HG02852 (cell line): ENCODE data around the gene BEST1.

Experiments
- ATAC-seq: cut with Tn5 transposase; IDR thresholded peaks from one replicate; pipeline ENCODE4 v1.9.1; 2021; ENCODE audit warnings: mild to moderate bottlenecking, moderate library complexity; ENCODE audit not compliant: unreplicated experiment

BEST1 gene

DNA sequence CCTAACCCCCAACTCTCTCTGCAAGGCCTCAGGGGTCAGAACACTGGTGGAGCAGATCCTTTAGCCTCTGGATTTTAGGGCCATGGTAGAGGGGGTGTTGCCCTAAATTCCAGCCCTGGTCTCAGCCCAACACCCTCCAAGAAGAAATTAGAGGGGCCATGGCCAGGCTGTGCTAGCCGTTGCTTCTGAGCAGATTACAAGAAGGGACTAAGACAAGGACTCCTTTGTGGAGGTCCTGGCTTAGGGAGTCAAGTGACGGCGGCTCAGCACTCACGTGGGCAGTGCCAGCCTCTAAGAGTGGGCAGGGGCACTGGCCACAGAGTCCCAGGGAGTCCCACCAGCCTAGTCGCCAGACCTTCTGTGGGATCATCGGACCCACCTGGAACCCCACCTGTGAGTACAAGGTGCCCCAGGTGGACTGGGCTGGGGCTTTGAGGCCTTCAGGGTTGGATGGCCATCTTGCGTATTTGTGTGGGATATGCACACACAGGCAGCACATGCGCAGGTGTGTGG is at the start of gene BEST1:
Gene BEST1, plus strand, starts transcription at position 317 of the 513 bp plus-strand sequence. CDS start 1,456 bp downstream, outside the sequence.
- ATAC-seq: no peak

DNA sequence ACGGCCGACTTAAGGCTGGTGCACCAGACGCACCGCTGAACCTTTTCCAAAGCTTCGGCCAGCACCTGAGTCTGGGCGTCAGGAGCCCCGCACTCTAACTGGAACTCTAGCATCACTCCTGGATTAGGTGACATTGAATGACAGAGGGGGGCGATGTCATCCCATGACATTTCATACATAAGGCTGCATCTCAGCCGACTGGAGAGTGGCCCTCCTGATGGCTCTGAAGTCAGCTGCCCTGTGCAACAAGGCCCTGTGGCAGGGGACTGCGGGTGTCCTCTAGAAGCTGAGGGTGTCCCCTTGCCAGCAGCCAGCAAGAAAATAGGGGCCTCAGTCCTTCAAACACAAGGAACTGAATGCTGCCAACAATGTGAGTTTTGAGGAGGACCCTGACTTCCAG is 48.8 kb upstream of the BEST1 start:
- no peak for ATAC-seq

DNA sequence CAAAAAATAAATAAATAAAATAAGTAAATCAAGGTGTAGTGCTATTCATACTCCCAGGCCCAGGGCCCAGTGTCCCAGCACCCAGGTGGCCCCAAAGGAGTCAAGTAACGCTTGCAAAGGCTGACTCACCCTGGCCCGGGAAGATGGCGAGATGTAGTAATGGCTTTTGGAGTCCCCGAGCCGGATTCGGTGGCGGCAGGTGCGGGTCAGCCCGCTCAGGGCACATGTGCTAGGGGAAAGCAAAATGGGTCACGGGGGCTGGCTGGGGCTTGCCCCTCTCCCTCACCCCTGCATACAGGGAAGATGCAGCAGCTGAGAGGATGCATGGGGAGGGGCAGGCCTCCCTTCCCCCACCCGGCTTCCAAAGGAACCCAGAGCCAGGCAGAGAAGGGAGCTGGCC is 47.8 kb upstream of the BEST1 start:
- ATAC-seq: no peak

DNA sequence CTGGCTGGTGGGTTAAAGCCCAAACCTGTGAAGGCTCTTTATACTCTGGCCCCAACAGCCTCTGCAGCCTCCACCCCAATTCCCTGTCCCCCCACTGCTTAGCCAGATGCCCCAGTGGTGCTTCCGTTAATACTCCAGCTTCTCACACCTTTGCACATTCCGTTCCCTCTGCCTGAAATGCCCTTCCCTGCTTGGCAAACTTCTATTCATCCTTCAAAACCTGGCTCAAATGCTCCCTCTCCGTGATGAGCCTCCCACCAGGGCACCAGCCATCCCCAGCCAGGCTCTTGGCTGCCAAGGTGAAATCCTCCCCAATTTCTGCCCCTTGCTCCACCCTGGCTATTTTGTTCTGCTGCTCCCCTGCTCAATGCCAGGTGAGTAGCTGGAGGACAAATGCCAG is 46.3 kb upstream of the BEST1 start:
- no peak for ATAC-seq

DNA sequence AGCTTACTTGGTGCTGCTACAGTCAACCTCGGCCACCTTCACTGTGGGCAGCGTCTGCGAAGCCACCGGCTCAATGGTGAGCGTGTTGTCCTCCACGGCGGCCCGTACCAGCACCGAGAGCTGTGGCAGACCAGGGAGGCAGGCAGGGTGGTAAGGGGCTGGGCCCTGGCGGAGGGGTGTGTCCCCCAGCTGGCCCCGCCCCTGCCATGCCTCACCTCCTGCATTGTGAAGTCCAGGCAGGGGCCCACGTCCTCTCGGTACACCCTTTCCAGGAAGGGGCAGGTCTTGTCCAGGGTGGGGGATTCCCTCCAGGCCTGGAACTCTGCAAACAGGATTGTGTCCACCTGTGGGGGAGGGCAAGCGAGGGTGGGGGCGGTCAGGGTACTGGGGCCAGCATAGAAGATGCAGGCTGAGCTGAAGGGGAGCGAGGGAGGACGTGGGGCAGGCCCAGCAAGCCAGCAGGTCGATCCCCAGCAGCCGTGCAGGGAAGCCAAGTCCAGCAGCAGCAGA is 45.6 kb upstream of the BEST1 start:
- no peak for ATAC-seq

GRCh38 chr11:61905067-61905696 is 45.0 kb upstream of the BEST1 start:
- no peak for ATAC-seq

DNA sequence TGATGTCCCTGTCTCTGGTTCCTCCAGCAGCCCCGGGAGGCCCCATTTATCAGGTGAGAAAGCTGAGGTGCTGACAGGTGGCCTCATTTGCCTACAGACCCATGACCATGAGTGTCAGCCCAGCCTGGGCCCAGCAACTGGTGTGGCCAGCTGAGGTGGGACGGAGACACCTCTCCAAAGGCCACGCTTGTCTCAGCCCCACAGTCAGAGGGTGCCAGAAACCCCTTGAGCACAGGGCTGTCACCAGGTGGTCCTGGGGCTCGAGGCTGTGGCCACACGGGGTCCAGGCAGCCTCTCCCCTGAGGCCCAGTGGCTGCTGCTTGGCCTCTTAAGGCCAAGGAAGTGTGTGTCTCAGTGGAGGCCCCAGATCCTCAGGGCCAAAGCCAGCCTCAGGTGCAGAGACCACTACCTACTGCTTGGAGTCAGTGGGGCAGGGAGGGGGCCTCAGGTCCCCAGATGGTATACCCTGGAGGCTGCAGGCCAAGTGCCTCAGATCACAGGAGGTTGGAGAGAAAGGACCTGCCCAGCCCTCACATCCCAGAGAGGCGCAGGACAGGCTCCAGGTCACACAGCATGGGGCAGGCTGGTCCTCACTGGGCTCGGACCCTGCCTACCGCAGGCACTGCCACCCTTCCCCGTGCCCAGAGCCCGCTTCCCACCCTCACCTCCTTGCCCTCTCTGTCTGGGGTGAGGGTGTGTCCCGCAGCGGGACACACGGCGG is 44.2 kb upstream of the BEST1 start:
- no peak for ATAC-seq

DNA sequence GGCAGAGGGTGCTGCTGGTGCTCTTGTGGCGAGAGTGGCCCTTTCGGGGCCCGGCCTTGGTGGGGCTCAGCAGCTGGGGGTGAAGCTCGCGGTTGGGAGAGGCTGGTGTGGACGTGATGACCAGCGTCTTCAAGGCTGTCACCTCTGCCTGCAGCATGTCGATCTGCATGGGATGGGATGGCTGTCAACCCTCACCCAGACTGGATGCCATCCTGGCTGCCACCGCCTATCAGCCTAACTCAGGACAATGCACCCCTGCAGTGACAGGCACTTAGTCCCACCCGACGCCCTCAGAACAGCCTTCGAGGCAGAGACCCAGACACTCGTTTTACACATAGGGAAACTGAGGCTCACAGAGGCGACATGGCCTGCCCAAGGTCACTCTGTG is 43.6 kb upstream of the BEST1 start:
- no peak for ATAC-seq

DNA sequence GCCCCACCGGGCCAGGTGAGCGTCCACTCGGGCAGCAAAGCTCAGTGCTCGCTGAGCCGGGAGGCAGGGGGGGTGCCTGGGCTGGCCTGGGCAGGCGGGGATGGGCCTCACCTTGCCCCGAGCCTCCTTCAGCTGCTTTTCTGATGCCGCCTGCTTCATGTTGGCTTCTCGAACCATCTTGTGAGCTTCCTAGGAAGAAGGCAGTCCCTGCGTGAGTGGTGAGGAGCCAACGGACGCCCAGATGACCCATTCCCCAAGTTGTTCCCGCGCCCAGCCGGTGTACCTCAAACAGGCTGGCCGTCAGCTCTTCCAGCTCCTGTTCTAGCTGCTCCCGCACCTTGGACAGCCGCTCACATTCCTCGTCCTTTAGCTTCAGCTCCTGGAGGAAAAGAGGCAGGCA is 42.9 kb upstream of the BEST1 start:
- ATAC-seq: no peak

DNA sequence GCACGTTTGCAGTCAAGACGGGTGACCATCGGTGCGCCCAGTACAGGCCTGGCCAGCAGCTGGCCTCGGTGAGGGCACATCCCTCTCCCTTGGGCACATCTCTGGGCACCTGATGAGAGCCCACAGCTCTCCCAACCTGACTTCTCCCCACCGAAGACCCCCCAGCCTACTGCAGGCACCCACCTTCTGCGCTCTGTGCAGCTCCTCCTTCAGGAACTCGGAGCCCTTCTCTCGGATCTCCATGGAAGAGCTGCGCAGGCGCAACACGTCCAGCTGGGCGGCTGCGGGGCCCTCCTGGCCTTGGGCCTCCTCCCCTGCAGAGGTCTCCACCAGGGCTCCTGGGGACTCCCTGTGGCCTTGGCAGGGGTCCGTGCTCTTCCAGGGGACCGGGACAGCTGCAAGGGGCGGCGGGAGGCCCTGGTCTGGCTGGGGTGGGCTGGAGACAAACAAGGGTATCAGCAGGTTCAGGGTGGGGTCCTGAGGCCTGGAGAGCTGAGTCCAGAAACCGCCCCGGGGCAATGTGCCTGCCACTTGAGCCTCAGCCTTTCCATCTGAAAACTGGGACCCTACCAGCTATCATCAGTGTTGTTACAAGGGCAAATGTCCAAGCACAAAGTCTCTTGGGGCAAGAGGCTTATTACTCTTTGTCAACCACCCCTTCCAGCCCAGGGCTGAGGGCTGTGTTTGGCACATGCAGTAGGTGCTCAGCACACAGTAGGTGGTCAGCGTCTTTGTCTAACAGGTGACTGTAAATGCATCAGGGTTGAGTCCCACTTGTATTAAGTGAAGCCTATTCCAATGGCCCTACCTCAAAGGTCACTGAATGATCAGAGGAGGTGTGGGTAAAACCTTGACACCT is 42.1 kb upstream of the BEST1 start:
- ATAC-seq: no peak

- no peak for ATAC-seq
These were observed 41.3 kb upstream of the BEST1 start for GRCh38 chr11:61908730-61909316.

GRCh38 chr11:61910187-61911127 is 39.7 kb upstream of the BEST1 start:
- no peak for ATAC-seq

DNA sequence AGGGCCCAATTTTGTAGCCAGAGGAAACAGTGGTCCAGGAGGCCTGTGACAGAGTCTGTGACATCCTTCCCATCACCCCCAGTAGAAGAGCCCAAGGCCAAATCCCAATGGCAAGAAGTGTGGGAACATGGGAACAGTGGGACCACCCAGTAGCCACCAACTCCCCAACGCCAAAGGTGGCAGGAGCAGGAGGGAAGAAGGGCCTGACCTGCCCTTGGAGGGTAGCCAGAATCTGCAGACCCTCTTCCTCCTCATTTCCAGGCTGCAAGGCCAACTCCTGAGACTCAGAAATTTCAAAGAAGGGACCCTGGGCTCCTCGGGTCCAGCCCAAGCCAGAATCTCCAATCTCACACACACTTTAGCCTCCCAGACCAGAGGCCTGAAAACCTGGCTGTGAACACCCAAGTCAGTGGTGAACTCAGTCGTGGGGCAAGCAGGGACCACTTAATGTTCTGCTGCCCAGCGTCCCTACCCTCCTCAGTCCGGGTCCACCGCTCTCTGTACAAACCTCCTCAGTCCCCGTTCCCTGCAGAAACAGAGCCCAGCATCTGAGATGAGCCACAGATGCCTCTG is 38.9 kb upstream of the BEST1 start:
- ATAC-seq: no peak

DNA sequence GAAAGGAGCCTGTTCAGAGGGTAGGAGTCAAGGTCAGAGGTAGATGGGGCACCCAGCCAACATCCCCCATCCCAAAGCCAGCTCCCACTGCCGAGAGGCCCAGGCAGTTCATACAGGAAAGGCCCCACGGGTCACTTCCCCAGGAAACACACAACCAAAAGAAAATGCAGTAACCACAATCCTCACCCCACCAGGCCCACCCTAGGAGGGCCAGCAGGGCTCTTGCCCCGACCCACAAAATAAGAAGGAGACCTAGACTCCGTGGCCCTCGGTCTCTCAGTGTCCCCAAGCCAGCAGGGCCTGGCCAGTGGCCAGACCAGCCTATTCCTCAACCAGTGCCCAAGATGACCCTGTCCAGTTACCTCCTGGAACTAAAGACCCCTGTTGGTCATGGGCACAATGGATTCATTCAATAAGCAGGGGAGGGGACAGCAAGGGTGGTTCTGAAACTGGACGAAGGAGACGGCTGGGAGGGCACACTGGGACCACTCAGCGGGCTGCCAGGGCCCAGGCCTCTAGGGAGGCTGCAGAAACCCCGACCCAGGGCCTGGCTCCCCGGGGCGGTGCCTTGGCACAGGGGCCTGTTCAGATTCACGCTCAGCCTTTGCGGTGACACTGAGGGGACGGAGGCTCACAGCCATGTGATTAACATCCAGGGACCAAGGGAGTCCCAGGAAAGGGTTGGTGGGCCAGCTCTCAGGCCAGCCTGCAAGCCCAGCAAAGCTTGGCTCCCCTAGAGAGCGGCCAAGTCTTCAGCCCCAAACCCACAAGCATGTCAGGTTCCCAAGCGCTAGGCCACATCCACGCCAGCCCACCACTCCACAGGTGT is 38.2 kb upstream of the BEST1 start:
- no peak for ATAC-seq

GRCh38 chr11:61912530-61912898 is 37.6 kb upstream of the BEST1 start:
- no peak for ATAC-seq

DNA sequence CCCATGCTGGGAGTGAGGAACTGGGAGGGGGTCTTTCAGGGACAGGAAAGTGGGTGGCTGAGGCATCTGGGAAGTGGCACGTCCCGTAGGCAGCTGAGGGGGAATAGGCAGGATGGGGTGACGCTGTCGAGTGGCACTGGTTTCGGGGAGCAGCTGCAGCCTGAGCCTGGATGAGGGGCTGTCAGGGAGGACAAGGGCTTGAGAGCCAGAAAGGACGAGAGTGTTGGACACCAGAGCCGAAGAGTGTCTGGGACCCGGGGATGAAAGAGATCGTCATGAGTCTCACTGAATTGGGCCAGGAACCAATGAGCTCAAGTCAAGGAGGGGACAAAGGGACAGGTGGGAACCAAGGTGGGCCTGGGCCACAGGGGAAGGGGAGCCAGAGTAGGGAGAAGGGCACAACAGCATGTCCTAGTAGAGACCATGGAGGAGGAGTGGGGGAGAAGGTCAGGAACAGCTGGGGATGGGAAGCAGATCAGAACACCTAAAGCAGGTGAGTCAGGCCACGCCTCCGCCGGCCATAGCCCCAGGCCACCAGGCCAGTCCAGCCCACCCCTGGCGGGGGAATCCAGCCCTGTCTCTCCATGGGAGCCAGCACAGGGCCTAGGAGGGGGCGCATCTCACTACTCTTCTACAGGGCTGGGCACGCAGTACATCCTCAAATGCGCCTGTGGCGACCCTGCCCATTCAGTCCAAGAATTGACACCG is 37.0 kb upstream of the BEST1 start:
- no peak for ATAC-seq

- no peak for ATAC-seq
These were observed 36.3 kb upstream of the BEST1 start for GRCh38 chr11:61913699-61914395.
